HepG2 (cell line): ENCODE results near the gene NAALADL1. TPM values are rescaled to one million over a fixed set of nuclear protein-coding genes. Genes with fewer than 3 reads are reported as not detected.

Experiments
- FOXK2 ChIP-seq: fragments of 450-650 bp; IDR thresholded peaks from 2 replicates; pipeline ENCODE4 v1.6.1; 2016
- GRHL1 ChIP-seq: sonication (generic); formaldehyde crosslinking; conservative IDR thresholded peaks from 2 replicates; pipeline ENCODE4 v1.8.0; 2022; ENCODE audit warnings: missing genetic modification reagents
- MXD4 ChIP-seq: IDR thresholded peaks from 2 replicates; pipeline ENCODE4 v1.6.1; 2016; ENCODE audit warnings: mild to moderate bottlenecking, missing biosample characterization, missing genetic modification reagents
- THRA ChIP-seq: sonication (generic); formaldehyde crosslinking; IDR thresholded peaks from 2 replicates; pipeline ENCODE4 v1.4.0; 2020; ENCODE audit warnings: missing genetic modification reagents, borderline replicate concordance
- TRAFD1 ChIP-seq: sonication (generic); formaldehyde crosslinking; IDR thresholded peaks from 2 replicates; pipeline ENCODE4 v1.5.1; 2020; ENCODE audit warnings: missing genetic modification reagents, mild to moderate bottlenecking, borderline replicate concordance
- ZMAT3 ChIP-seq: sonication (generic); formaldehyde crosslinking; conservative IDR thresholded peaks from 2 replicates; pipeline ENCODE4 v1.7.0; 2021; ENCODE audit warnings: missing genetic modification reagents
- polyA plus RNA-seq, 8 experiments: library from polyadenylated mRNA; depleted of rRNA in 3 of 8; stranded (reverse) in 7 of 8; unstranded in 1 of 8; fragments of >200 nt; fragmentation: Illumina TruSeq in 4 of 8; extraction: Trizol in 4 of 8; gene quantifications; 2 replicates each; pipeline versions ENCODE4 v1.2.1 to v1.2.3, GENCODE V29; 2011 to 2016; ENCODE audit warnings: low read depth in 4 of 8, missing spikeins in 1 of 8, mixed read lengths in 1 of 8; ENCODE audit not compliant: insufficient read depth in 1 of 8
- total RNA-seq, 5 experiments: library from RNA; depleted of rRNA; stranded (reverse); fragments of >200 nt; fragmentation: Illumina TruSeq; extraction: Trizol; gene quantifications; 2 replicates each; pipeline ENCODE4 v1.2.3, GENCODE V29; 2016; ENCODE audit warnings: low read depth in 1 of 5
- TF ChIP-seq, protein P1 (sequence below): sonication (generic); formaldehyde crosslinking; IDR thresholded peaks from 2 replicates; pipeline ENCODE4 v1.5.0; 2020; ENCODE audit warnings: mild to moderate bottlenecking, missing genetic modification reagents, borderline replicate concordance
- TF ChIP-seq, protein P2 (sequence below): IDR thresholded peaks from 2 replicates; pipeline ENCODE4 v1.4.0; 2020; ENCODE audit warnings: mild to moderate bottlenecking, missing genetic modification reagents

The NAALADL1 gene
- total and polyA plus RNA-seq, 2 of the 13 experiments (the other 11 are each of a cell fraction or from before 2014, with no cell fraction given): 9.3 to 33.9 TPM

DNA sequence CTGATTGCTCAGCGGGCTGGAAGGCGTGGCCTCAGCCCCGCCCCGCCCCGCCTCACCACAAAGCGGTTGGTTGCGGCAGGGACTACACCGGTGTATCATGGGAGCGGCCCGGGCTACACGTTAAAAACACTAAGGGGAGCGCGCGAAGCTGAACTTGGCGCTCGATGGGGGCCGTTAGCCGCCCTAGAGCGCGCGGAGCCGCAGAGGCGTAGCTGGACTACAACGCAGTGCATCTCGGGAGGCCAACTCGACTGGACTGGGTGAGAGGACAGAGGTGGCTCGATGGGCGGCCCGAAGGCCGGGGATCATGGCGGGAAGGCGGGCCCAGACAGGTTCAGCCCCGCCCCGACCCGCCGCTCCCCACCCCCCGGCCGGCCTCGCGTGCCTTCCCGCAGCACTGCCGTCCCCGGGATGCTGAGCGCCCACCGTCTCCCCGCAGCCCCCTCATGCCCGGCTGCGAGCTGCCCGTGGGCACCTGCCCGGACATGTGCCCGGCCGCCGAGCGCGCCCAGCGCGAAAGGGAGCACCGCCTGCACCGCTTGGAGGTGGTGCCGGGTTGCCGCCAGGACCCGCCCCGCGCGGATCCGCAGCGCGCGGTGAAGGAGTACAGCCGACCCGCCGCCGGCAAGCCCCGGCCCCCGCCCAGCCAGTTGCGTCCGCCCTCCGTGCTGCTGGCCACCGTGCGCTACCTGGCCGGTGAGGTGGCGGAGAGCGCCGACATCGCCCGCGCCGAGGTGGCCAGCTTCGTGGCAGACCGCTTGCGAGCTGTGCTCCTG, 17.3 kb downstream of the NAALADL1 start, which contains the start of gene SAC3D1 (continued):
- TF ChIP-seq GRHL1 (CRISPR knock-in tag) (no peak), FOXK2 (no peak), TRAFD1 (CRISPR knock-in tag) (no peak), THRA (CRISPR knock-in tag) (no peak), MXD4 (CRISPR knock-in tag) (peak; percentile 68; the same call in 1 of the 2 replicates), ZMAT3 (peak; percentile 35)
- TF ChIP-seq, protein P1, sequence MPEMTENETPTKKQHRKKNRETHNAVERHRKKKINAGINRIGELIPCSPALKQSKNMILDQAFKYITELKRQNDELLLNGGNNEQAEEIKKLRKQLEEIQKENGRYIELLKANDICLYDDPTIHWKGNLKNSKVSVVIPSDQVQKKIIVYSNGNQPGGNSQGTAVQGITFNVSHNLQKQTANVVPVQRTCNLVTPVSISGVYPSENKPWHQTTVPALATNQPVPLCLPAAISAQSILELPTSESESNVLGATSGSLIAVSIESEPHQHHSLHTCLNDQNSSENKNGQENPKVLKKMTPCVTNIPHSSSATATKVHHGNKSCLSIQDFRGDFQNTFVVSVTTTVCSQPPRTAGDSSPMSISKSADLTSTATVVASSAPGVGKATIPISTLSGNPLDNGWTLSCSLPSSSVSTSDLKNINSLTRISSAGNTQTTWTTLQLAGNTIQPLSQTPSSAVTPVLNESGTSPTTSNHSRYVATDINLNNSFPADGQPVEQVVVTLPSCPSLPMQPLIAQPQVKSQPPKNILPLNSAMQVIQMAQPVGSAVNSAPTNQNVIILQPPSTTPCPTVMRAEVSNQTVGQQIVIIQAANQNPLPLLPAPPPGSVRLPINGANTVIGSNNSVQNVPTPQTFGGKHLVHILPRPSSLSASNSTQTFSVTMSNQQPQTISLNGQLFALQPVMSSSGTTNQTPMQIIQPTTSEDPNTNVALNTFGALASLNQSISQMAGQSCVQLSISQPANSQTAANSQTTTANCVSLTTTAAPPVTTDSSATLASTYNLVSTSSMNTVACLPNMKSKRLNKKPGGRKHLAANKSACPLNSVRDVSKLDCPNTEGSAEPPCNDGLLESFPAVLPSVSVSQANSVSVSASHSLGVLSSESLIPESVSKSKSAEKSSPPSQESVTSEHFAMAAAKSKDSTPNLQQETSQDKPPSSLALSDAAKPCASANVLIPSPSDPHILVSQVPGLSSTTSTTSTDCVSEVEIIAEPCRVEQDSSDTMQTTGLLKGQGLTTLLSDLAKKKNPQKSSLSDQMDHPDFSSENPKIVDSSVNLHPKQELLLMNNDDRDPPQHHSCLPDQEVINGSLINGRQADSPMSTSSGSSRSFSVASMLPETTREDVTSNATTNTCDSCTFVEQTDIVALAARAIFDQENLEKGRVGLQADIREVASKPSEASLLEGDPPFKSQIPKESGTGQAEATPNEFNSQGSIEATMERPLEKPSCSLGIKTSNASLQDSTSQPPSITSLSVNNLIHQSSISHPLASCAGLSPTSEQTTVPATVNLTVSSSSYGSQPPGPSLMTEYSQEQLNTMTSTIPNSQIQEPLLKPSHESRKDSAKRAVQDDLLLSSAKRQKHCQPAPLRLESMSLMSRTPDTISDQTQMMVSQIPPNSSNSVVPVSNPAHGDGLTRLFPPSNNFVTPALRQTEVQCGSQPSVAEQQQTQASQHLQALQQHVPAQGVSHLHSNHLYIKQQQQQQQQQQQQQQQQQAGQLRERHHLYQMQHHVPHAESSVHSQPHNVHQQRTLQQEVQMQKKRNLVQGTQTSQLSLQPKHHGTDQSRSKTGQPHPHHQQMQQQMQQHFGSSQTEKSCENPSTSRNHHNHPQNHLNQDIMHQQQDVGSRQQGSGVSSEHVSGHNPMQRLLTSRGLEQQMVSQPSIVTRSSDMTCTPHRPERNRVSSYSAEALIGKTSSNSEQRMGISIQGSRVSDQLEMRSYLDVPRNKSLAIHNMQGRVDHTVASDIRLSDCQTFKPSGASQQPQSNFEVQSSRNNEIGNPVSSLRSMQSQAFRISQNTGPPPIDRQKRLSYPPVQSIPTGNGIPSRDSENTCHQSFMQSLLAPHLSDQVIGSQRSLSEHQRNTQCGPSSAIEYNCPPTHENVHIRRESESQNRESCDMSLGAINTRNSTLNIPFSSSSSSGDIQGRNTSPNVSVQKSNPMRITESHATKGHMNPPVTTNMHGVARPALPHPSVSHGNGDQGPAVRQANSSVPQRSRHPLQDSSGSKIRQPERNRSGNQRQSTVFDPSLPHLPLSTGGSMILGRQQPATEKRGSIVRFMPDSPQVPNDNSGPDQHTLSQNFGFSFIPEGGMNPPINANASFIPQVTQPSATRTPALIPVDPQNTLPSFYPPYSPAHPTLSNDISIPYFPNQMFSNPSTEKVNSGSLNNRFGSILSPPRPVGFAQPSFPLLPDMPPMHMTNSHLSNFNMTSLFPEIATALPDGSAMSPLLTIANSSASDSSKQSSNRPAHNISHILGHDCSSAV (CRISPR knock-in tag): no peak
- TF ChIP-seq, protein P2, sequence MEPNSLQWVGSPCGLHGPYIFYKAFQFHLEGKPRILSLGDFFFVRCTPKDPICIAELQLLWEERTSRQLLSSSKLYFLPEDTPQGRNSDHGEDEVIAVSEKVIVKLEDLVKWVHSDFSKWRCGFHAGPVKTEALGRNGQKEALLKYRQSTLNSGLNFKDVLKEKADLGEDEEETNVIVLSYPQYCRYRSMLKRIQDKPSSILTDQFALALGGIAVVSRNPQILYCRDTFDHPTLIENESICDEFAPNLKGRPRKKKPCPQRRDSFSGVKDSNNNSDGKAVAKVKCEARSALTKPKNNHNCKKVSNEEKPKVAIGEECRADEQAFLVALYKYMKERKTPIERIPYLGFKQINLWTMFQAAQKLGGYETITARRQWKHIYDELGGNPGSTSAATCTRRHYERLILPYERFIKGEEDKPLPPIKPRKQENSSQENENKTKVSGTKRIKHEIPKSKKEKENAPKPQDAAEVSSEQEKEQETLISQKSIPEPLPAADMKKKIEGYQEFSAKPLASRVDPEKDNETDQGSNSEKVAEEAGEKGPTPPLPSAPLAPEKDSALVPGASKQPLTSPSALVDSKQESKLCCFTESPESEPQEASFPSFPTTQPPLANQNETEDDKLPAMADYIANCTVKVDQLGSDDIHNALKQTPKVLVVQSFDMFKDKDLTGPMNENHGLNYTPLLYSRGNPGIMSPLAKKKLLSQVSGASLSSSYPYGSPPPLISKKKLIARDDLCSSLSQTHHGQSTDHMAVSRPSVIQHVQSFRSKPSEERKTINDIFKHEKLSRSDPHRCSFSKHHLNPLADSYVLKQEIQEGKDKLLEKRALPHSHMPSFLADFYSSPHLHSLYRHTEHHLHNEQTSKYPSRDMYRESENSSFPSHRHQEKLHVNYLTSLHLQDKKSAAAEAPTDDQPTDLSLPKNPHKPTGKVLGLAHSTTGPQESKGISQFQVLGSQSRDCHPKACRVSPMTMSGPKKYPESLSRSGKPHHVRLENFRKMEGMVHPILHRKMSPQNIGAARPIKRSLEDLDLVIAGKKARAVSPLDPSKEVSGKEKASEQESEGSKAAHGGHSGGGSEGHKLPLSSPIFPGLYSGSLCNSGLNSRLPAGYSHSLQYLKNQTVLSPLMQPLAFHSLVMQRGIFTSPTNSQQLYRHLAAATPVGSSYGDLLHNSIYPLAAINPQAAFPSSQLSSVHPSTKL (CRISPR knock-in tag): peak; percentile 36; the same call in 1 of the 2 replicates
